Thyroid gland (tissue), 4 donors: Measurements from ENCODE around the gene CDH4. TPM values are rescaled to one million over a fixed set of nuclear protein-coding genes. Genes with fewer than 3 reads are reported as not detected.

Experiments
- DNase-seq, 2 donors: peaks; one replicate each; pipeline ENCODE4 v3.0.0-alpha.2; 2019
- H3K27ac ChIP-seq, 3 donors: fragments of 200-600 bp; sonication (generic); 1 replicate in 2 of 3; 2 replicates in 1 of 3; pipeline ENCODE4 v1.5.1; 2016 to 2019; ENCODE audit warnings: mild to moderate bottlenecking in 1 of 3, moderate library complexity in 1 of 3
- H3K27me3 ChIP-seq: fragments of 200-600 bp; sonication (generic); one replicate; pipeline ENCODE4 v1.5.1; 2019
- H3K36me3 ChIP-seq, 2 donors: fragments of 200-600 bp; sonication (generic); one replicate each; pipeline ENCODE4 v1.5.1; 2016 to 2019
- H3K4me1 ChIP-seq, 2 donors: fragments of 200-600 bp; sonication (generic); one replicate each; pipeline ENCODE4 v1.5.1; 2017 to 2019
- H3K4me3 ChIP-seq, 3 donors: fragments of 200-600 bp; sonication (generic); replicated peaks in 1 of 3; 1 replicate in 2 of 3; 2 replicates in 1 of 3; pipeline ENCODE4 v1.5.1; 2016; ENCODE audit warnings: mild to moderate bottlenecking in 1 of 3
- H3K9me3 ChIP-seq: fragments of 200-600 bp; sonication (generic); one replicate; pipeline ENCODE4 v1.5.1; 2017
- POLR2A ChIP-seq, 2 donors: fragments of 450-650 bp; IDR thresholded peaks; one replicate each; pipeline ENCODE4 v1.6.1; 2017; ENCODE audit warnings: antibody characterized with exemption in 2 of 2, mild to moderate bottlenecking in 2 of 2, moderate library complexity in 1 of 2
- WGBS, 2 donors: methylation state at CpG; one replicate each; pipeline ENCODE4 v1.1.5; 2017; 5-methylcytosine and 5-hydroxymethylcytosine counted together
- intact Hi-C: fragments of 100-400 bp; cut with DNase I; formaldehyde crosslinking; loops from one replicate; pipeline ENCODE4 v1.15.1; 2023
- total RNA-seq, 4 donors: library from RNA; depleted of rRNA; stranded (reverse); fragments of >200 nt; gene quantifications; one replicate each; pipeline ENCODE4 v1.2.3, GENCODE V29; 2016
- TF ChIP-seq, protein P1 (sequence below), 6 experiments: fragments of 200-600 bp in 3 of 6; fragments of 450-650 bp in 3 of 6; sonication (generic) in 3 of 6; IDR thresholded peaks; one replicate each; pipeline ENCODE4 v1.5.1; 2016 to 2019; ENCODE audit warnings: antibody characterized with exemption in 6 of 6, mild to moderate bottlenecking in 2 of 6, inconsistent platforms in 1 of 6, moderate library complexity in 1 of 6

Gene CDH4
- total RNA-seq, 4 donors from 2014 or later, result 0.22 to 0.29 (median 0.29) TPM; not detected in 1

DNA sequence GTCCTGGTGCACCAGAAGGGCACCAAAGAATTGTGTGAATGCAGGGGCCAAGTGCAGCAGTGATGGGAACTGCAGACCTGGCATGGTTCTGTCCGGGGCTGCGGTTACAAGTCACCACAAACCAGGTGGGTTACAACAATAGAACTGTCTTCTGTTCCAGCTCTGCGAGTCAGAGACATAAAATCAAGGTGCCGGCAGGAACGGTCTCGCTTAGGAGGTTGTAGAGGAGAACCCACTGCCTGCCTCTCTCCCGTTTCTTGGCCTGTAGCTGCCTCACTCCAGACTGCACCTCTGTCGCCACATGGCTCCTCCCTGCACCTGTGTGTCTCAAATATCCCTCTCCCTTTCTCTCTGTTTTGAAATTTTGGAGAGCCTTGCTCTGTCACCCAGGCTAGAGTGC lies 670.4 kb downstream of the CDH4 start:
- 59 to 65% methylated on average over 8 of the region's 8 CpGs for WGBS, 2 donors
- TF ChIP-seq, protein P1, sequence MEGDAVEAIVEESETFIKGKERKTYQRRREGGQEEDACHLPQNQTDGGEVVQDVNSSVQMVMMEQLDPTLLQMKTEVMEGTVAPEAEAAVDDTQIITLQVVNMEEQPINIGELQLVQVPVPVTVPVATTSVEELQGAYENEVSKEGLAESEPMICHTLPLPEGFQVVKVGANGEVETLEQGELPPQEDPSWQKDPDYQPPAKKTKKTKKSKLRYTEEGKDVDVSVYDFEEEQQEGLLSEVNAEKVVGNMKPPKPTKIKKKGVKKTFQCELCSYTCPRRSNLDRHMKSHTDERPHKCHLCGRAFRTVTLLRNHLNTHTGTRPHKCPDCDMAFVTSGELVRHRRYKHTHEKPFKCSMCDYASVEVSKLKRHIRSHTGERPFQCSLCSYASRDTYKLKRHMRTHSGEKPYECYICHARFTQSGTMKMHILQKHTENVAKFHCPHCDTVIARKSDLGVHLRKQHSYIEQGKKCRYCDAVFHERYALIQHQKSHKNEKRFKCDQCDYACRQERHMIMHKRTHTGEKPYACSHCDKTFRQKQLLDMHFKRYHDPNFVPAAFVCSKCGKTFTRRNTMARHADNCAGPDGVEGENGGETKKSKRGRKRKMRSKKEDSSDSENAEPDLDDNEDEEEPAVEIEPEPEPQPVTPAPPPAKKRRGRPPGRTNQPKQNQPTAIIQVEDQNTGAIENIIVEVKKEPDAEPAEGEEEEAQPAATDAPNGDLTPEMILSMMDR (IDR thresholded peaks at IDR 0.05), result no peak
- no peak for TF ChIP-seq POLR2A (IDR thresholded peaks at IDR 0.05)
- H3K9me3 ChIP-seq, result no peaks in the 10 kb centered on the region
- H3K27ac ChIP-seq, result no peak overlapping the region
- H3K4me3 ChIP-seq, result no peak overlapping the region
- DNase-seq, result no peak
- no peaks in the 10 kb centered on the region for H3K27me3 ChIP-seq
- intact Hi-C loops, result no loop called here
- H3K36me3 ChIP-seq, result no peaks in the 10 kb centered on the region
- H3K4me1 ChIP-seq, result no peaks in the 10 kb centered on the region

DNA sequence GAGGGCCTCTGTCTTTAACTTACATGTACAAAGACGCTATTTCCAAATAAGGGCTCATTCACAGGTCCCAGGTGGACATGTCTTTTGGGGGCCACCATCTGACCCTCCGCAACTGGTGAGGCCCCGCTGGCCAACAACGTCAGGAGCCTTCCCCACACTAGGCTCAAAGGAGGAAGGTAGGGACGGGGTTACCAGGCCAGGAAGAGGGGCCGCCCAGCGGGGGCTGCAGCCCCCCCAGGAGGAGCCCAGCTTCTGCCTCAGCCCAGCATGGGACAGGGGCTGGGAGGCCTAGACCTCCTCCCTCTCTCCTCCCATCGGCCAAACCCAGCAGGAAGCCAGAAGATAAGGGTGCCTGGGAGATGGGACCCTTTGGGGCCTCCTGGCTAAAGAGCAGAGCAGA lies 670.9 kb downstream of the CDH4 start:
- 62 to 73% methylated on average over 7 to 8 of the region's 8 CpGs for WGBS, 2 donors
- Histone ChIP-seq H3K36me3 (no peaks in the 10 kb centered on the region), H3K4me3 (no peak overlapping the region), H3K27me3 (no peaks in the 10 kb centered on the region), H3K4me1 (no peaks in the 10 kb centered on the region), H3K27ac (no peak overlapping the region), H3K9me3 (no peaks in the 10 kb centered on the region)
- intact Hi-C loops, result no loop called here
- no peak for DNase-seq
- TF ChIP-seq, protein P1 (IDR thresholded peaks at IDR 0.05), result no peak
- TF ChIP-seq POLR2A (IDR thresholded peaks at IDR 0.05), result no peak

GRCh38 chr20:61923371-61924166 lies 671.5 kb downstream of the CDH4 start:
- Histone ChIP-seq H3K4me3 (no peak overlapping the region), H3K36me3 (no peaks in the 10 kb centered on the region), H3K9me3 (no peaks in the 10 kb centered on the region), H3K4me1 (no peaks in the 10 kb centered on the region), H3K27ac (no peak overlapping the region), H3K27me3 (no peaks in the 10 kb centered on the region)
- intact Hi-C loops, result no loop called here
- 75 to 86% methylated on average over 9 to 20 of the region's 28 CpGs for WGBS, 2 donors
- TF ChIP-seq, protein P1 (IDR thresholded peaks at IDR 0.05), result no peak
- TF ChIP-seq POLR2A (IDR thresholded peaks at IDR 0.05), result no peak
- no peak for DNase-seq

- WGBS, 2 donors, result 68 to 92% methylated on average over 3 to 9 of the region's 19 CpGs
- DNase-seq, result no peak
- Histone ChIP-seq H3K4me3 (no peak overlapping the region), H3K27me3 (no peaks in the 10 kb centered on the region), H3K27ac (no peak overlapping the region), H3K36me3 (no peaks in the 10 kb centered on the region), H3K4me1 (no peaks in the 10 kb centered on the region), H3K9me3 (no peaks in the 10 kb centered on the region)
- TF ChIP-seq POLR2A (IDR thresholded peaks at IDR 0.05), result no peak
- TF ChIP-seq, protein P1 (IDR thresholded peaks at IDR 0.05), result no peak
- intact Hi-C loops, result no loop called here
Observed at GRCh38 chr20:61924211-61924857, 672.3 kb downstream of the CDH4 start.
